CD4-positive, alpha-beta T cell treated with Interleukin-6 at 100 ng/mL for 8 hours (primary cell): ENCODE data around the gene ABHD2.
"Not testable (repeated sequence)": the region's sequence is repeated elsewhere in the genome, so short reads cannot be mapped to it uniquely, and the experiment has no call there.

Experiments used
- DNase-seq: peaks from one replicate; pipeline ENCODE4 v3.0.0-alpha.2; 2020; ENCODE audit warnings: mixed read lengths, low spot score

ABHD2 gene

DNA sequence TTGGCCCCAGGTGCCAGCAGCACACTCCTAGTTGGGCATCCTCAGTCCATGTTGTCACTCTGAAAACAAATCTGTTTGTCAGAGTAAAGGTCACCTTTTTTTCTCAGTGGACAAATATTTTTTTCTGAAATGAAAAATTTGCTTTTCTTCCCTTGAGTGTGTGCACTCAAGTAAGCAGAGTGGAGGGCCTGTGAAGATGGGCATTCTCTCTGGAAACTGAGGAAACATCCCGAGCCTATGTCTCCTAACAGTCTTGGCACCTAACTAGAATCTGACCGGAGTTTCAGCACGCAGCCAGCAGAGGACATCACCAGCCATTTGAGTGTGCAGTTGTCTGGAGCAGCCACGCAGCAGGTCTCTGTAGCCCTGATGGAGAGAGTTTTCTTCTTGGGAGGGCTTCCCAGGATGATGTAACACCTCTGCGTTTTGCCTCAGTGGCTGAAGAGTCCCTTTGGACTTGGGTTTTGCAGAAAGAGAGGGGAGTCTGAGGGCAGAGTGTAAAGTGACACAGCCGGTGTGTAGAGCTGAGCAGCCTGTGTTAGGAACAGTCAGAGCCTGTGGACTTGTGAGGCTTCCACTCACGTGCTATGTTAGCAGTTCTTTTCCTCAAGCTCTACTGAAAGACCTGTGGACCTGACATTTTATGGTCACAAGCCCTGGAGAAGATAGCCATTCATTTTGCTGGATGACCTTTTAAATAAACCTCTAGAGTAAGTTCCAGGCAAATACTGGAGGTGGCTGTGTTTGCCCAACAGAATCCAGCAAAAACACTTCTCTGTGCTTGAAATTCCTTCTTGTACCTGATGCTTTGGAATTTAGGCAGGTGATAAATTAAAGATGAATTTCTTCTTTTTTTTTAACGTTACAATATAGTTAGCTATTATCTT, 51.6 kb downstream of the ABHD2 start:
- no peak for DNase-seq

DNA sequence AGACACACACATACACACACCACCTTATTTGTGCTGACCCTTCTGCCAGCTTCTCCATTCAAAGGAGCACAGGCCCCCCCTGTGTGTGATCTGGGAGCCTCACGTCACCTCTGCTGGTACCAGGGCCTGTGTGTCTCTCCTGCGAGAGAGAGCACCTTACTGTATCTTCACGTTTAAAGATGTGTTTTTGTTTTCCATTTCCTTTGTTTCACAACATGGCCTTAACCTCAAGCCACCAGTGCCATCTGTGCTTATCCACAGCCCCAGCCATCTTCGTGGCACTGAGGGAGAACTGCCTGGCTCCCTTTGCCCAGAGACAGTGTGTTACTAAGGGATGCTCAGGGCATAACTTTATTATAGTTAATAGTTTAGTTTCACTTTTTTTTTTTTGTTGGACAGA, 52.3 kb downstream of the ABHD2 start:
- no peak for DNase-seq

DNA sequence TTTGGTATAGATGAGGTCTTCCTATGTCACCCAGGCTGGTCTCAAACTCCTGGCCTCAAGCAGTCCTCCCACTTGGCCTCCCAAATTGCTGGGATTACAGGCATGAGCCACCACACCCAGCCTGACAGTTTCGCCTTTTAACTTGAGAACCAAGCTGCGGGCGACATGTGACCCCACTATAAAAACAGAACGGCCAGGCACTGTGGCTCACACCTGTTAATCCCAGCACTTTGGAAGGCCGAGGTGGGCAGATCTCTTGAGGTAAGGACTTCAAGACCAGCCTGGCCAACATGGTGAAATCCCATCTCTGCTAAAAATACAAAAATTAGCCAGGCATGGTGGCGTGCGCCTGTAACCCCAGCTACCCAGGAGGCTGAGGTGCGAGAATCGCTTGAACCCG, 52.9 kb downstream of the ABHD2 start:
- DNase-seq: not testable (repeated sequence)

DNA sequence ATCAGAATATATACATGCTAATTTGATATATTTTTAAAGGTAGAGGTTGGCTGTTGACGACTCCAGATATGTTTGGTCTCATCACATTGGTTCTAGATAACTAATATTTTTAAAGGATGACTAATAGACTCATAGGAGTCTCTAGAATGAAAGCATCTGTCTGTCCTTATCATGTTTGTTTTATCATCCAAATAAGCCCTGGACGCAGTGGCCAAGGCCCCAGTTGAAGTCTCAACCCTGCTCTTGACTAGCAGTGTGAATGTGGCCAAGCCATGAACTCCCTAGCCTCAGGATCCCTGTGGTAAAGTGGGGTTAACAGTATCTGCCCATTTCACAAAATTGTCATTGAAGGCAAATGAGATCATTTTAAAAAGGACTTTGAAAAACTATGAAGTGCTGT, 53.6 kb downstream of the ABHD2 start:
- DNase-seq: no peak

DNA sequence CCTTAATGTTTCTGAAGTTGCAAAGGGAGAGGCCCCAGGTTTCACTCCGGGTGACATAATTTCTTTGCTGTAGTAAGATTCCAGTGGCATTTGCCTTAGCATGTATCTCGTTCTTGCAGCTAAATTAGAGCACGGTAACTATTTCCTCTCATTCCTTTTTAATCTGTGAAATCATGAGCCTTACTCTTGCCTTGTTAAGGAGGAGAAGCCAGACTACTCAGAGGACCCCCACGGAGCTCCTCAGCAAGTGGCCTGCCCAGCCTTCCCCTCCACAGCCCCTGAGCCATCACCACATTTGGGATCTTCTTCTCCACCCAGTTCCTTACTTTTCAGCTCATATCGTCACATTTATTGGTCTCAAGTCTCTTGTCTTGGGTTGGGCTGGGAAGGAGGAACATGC, 54.2 kb downstream of the ABHD2 start:
- no peak for DNase-seq

DNA sequence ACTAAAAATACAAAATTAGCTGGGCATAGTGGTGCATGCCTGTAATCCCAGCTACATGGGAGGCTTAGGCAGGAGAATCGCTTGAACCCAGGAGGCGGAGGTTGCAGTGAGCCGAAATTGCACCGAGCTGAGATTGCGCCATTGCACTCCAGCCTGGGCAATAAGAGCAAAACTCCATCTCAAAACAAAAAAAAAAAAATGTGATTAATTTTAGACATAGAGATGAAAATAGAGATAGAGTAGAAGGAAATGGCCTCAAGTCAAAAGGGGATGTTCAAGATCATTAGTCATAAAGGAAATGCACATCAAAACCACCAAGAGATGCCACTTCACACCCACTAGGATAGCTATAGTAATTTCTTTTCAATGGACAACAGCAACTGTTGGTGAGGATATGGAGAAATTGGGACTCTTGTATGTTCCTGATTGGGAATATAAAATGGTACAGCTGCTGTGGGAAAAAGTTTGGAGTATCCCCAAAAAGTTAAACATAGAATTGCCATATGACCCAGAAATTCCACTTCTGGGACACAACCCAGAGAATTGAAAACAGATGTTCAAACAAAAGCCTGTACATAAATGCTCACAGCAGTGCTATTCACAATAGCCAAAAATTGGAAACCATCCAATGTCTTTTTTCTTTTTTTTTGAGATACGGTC, 55.4 kb downstream of the ABHD2 start:
- peak; percentile 6 for DNase-seq

DNA sequence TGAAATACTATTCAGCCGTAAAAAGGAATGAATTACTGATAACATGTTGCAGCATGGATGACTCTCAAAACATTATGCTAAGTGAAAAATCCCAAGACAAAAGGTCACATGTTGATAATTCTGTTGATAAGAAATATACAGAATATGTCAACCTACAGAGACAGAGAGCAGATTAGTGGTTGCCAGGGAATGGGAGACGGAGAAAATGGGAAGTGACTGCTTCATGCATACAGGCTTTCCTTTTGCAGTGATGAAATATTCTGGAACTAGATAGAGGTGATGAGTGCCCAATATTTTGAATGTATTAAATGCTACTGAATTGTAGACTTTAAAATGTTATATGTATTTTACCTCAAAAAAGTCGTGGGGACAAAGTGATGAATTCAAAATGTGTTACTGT, 56.2 kb downstream of the ABHD2 start:
- no peak for DNase-seq

DNA sequence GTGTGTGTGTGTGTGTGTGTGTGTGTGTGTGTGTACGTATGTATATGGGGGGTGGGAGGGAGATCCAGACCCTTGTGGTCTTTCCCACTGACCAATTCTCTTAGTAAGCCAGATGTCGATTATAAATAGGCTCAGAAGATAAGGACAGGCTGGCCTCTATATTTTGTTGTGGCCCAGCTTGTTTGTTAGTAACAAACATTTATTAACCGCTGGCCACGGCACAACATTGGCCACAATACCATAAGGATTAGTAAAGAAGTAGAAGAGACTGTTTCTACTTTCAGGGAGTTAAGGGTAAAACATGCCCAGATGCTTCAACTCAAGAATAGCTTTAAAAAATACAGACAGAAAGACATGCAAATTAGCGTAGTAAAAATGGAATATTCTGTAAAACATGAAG, 58.1 kb downstream of the ABHD2 start:
- no peak for DNase-seq

DNA sequence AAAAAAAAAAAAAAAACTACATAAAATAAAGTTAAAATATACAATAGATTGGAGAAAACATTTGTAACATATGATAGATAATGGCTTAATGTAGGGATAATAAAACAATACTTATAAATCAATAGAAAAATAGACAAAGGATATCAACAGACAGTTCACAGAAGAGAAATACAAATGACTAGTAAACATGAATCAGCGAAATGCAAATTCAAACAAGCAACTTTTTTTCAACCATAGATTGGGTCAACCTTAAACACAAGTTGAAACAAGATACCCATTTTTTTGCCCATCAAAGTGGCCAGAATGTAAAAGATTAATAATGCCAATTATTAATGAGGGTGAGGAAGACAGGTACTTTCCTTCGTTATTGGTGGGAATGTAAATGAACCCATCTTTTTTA, 59.9 kb downstream of the ABHD2 start:
- no peak for DNase-seq

DNA sequence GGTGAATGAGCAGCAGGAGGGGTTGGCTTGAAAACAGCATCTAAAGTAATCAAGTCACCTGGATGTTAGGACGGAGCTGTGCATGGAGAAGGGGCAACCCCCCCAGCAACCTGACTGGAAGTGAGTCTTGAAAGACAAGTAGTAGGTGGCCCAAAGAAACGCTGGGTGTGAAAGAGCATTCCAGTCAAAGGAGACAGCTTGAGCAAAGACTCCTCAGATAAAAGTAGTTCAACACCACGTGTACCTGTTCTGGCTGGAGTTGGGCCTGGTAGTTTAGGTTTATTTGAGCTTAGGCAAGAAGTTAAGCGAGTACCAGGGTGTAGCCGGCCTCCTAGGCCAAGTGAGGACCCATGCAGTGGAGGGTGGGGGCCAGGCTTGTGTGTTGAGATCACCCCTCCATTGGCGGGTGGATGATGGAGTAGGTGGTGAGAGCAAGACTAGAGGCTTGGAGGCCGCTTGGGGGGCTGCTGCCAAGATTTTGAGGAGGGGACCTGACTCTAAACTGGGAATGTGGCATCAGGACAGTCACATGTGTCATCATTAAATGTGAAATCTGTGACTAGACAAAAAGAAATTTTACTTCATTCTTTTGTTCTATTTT, 61.3 kb downstream of the ABHD2 start:
- DNase-seq: no peak

DNA sequence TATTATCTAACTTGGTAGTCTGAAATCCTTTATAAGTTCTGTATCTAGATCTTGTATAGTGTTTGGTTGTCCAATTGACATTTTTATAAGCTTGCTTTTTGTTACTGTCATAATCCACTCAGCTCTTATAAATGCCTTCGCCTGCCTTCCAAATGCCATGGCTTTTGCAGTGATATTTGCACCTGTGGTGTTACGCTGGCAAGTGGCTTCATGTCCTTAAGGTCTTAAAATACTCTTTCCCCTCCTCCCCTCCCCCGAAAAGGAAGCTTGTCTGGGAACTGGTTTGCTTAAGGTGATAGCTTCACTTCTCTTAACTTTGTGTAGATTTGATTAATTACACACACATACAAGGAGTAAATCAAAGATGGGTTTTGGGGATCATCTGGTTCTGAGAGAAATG, 62.0 kb downstream of the ABHD2 start:
- no peak for DNase-seq

DNA sequence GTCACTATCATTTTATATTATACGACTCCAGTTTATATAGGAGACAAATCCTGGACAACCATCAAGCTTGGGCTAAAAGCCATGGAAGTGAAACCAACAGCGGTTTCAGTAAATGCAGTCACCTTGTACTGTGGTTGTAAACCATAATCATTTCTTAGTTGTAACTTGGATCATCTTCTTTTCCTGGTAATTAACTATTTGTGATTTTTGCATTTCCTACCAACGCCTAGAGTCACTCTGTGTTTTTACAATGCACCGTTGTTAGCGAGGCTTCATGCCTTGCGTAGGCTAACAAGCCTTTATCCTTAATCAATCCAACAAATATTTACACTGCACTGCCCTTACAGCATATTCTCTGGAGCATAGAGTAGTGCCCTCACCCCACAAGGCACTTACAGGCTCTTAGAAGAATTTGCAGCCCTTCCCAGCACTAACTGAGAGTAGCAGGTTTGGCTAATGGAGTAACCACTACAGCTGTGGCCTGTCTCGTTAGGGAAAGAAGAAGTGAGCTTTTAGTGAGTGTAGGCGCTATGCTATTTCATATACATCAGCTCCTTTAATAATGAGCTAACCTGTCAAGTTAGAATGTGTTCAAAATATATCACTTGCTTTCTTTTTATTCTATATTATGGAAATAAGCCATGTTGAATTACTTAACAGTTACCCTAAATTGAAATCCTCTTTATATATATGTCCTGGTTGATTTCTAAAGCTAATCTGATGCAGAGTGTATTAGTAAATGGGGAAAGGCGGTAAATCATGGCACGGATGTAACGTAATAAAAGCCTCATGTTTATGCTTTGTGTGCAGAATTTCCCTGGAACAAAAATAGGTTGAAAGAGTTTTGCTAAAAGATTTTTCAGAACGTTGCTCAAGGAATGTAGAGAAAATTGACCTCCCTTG, 62.8 kb downstream of the ABHD2 start:
- DNase-seq: no peak

DNA sequence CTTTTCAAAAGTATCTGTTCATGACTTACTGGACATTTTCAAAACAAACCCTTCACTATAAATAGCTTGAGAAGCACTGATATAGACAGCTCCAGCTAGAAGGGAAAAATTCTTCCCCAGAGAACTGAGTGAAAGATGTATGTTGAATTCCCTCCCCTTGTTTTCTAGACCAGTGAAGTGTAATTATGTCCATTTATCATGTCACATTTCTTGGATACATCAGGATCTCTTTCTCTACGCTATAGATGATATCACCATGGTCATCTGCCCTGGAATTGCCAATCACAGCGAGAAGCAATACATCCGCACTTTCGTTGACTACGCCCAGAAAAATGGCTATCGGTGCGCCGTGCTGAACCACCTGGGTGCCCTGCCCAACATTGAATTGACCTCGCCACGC, 66.9 kb downstream of the ABHD2 start:
- DNase-seq: no peak

DNA sequence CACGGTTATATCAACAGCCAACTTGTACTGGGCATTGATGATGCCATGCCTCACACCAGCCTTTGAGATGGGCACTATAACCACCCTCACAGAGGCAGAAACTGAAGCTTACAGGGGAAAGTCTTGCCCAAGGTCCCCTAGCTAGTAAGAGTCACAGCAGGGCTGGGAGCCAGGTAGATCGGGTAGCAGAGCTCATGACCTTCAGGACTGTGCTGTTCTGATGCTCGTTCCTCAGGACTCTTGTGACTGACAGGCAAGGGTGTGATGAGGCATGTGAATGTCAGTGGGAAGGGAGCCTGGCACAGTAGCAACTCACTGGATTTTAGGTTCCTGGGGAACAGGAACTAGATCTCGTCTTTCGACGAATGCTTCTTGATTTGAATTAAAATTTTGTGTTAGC, 67.4 kb downstream of the ABHD2 start:
- no peak for DNase-seq

DNA sequence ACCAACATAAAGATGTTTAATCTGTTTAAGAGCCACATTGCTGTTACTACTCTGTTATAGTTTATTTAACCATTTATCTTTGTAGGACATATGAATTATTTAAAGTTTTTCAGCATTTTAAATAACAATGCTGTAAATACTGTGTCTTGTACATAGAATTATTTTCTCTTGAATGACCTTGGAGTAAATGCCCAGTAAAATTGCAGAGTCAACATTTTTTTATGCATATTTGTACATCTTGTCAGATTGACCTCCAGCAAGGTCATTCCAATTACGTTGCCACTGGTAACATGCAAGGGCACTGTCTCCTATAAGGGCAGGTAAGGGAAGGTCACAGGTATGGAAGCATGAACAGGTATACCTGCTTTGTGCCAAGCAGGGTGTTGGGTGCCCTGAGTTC, 68.8 kb downstream of the ABHD2 start:
- DNase-seq: no peak

DNA sequence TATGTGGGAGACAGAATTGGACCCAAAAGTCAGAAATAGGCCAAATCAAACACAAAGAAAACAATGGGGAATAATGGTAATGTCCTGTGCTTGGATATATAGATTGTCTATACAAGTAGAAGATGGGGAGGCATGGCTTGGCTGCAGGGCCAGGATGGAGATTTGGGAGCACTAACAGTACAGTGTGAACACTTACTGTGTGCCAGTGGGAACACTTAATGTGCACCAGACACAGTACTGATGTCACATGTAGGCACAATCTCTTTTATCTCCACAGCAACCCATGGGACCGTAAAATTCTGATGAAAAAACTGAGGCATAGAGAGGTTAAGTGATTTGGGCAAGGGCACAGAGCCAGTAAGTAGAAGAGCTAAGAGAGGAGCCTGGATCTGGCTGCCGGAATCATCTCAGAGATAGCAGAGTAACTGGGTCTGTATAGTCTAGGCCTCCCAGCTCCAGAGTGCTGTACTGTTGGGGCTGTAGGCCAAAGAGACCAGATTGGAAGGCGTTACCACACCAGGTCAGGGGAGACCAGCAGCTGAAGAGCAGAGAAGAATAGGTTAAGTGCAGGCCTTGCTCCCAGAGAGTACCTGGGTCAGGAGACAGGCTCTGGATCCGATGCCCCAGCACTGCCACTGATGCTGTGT, 69.8 kb downstream of the ABHD2 start:
- DNase-seq: no peak

DNA sequence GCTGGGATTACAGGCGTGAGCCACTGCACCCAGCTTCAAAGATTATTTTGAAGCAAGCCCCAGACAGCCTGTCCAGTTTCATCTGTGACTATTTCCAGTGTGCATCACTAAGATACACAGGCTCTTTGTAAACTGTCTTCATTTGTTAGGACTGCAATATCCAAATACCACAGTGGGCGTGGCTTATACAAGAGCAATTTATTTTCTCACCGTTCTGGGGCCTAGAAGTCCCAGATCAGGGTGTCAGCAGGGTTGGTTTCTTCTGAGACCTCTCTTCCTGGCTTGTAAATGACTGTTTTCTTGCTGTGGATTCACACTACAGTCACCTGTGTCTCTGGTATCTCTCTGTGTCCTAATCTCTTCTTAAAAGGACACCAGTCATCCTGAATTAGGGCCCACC, 73.4 kb downstream of the ABHD2 start:
- DNase-seq: no peak

DNA sequence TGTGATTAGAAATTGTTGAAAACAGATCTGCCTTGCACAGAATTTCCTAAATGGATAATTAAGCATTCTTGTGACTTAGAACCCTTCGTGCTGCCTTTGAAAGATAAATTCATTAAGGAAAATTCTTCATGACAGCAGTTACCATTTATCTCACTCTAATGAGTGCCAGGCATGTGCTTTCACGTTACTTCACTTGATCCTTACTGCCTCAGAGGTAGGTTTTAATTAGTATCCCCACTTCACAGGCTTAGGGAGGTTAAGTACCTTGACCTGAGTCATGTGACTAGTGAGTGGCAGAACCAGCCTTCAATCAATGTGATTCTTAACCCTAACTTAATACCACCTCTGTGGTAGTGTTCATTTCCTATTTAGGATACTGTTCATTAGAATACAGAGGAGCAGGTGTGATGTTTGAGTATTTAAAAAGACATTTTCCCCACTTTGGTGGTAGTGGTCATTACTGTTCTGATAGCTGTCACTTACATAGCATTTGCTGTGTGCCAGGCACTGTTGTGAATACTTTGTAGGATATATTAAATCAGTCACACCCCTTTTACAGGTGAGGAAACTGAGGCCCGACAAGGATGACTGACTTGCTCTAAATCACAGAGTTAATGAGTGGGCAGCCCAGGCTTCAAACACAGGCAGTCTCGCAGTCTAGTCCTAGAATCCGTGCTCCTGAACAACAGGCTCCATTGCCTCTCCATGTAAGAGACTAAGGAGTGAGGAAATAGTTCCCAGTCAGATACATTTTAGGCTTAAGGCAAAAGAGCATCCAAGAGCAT, 75.2 kb downstream of the ABHD2 start:
- no peak for DNase-seq

DNA sequence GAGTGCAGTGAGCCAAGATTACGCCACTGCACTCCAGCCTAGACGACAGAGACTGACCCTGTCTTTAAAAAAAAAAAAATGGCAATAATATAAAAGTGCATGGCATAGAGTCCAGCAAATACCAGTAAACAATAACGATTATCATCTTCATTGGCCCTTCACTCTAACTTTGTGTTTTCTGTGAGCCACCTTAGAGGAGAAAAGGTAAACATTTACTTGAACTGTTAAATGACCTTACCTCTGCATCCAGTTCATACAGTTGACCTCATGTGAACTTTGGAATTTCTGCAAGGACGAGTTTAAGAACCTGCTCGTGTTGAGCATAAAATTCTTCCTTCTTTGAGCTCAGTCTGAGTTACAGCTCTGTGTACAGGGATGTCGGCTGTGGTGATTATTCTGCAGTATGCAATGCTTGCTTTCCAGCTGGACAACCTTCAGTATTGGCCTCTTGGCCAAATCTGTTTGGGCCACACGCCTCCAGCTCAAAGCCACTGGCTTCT, 76.5 kb downstream of the ABHD2 start:
- DNase-seq: no peak

DNA sequence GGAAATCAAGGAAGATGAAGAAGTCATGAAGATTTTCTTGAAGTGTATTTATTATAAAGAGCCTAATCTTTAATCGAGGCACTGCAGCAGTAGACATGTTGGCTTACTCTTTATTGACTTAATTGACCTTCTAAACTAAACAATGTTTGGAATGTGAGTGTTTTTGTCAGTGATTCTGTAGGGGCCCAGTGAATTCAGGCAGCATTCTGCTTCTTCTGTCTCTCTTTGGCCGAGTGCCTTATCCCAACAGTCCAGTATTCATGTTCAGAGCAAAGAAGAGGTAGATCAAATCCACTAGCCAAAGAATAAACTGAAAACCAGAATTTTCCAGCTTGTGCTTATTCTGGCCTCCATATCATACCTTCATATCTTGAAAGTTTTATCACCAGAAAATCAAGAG, 77.4 kb downstream of the ABHD2 start:
- no peak for DNase-seq
